ENCODE results near the gene FLT4. TPM values are rescaled to one million over a fixed set of nuclear protein-coding genes. Genes with fewer than 3 reads are reported as not detected.

Gene FLT4
- total RNA-seq, 2 donors from 2014 or later: 5.6 to 8.2 TPM

GRCh38 chr5:180618487-180618828 is 30.9 kb downstream of the FLT4 start:
- ATAC-seq (no peak), DNase-seq (no peak)
- intact Hi-C loops (cut with DNase I): no loop called here

GRCh38 chr5:180613814-180614188 is 35.6 kb downstream of the FLT4 start:
- intact Hi-C loops (cut with DNase I): no loop called here
- ATAC-seq: no peak
- no peak for DNase-seq

- intact Hi-C loops (cut with DNase I): no loop called here
- DNase-seq (no peak), ATAC-seq (no peak)
Observed at GRCh38 chr5:180613188-180613813, 36.1 kb downstream of the FLT4 start.

- intact Hi-C loops (cut with DNase I): no loop called here
- DNase-seq: no peak
- no peak for ATAC-seq
Observed at GRCh38 chr5:180612683-180613082, 36.7 kb downstream of the FLT4 start.

GRCh38 chr5:180611140-180611850 is 38.1 kb downstream of the FLT4 start:
- intact Hi-C loops (cut with DNase I): no loop called here
- no peak for DNase-seq

GRCh38 chr5:180609817-180610550 is 39.4 kb downstream of the FLT4 start:
- DNase-seq (no peak), ATAC-seq (no peak)
- intact Hi-C loops (cut with DNase I): no loop called here

More at GRCh38 chr5:180611140-180611850, 38.1 kb downstream of the FLT4 start:
- no peak for ATAC-seq

- no peak for DNase-seq
Observed at GRCh38 chr5:180609386-180609785, 40.0 kb downstream of the FLT4 start.

GRCh38 chr5:180608572-180609310 is 40.7 kb downstream of the FLT4 start:
- DNase-seq: no peak
- intact Hi-C loops (cut with DNase I): no loop called here
- no peak for ATAC-seq

More at GRCh38 chr5:180609386-180609785, 40.0 kb downstream of the FLT4 start:
- no peak for ATAC-seq
- intact Hi-C loops (cut with DNase I): no loop called here

GRCh38 chr5:180607861-180608571 is 41.4 kb downstream of the FLT4 start:
- ATAC-seq: no peak
- DNase-seq: no peak
- intact Hi-C loops (cut with DNase I): no loop called here

GRCh38 chr5:180606215-180606785 is 43.1 kb downstream of the FLT4 start:
- DNase-seq (peak; percentile 20), ATAC-seq (no peak)
- intact Hi-C loops (cut with DNase I): no loop called here

- DNase-seq (no peak), ATAC-seq (no peak)
- intact Hi-C loops (cut with DNase I): no loop called here
Observed at GRCh38 chr5:180605554-180606214, 43.7 kb downstream of the FLT4 start.

GRCh38 chr5:180604271-180604670 is 45.1 kb downstream of the FLT4 start:
- DNase-seq (peak; percentile 2), ATAC-seq (no peak)
- intact Hi-C loops (cut with DNase I): no loop called here

- ATAC-seq (no peak), DNase-seq (no peak)
- intact Hi-C loops (cut with DNase I): no loop called here
Observed at GRCh38 chr5:180603076-180603594, 46.3 kb downstream of the FLT4 start.

GRCh38 chr5:180602481-180603075 is 46.8 kb downstream of the FLT4 start:
- no peak for ATAC-seq
- no peak for DNase-seq
- intact Hi-C loops (cut with DNase I): no loop called here

- DNase-seq (no peak), ATAC-seq (no peak)
- intact Hi-C loops (cut with DNase I): no loop called here
Observed at GRCh38 chr5:180601591-180602480, 47.6 kb downstream of the FLT4 start.

GRCh38 chr5:180600554-180601041 is 48.8 kb downstream of the FLT4 start:
- intact Hi-C loops (cut with DNase I): no loop called here
- ATAC-seq (no peak), DNase-seq (no peak)
